ENCODE measurements around the gene AHNAK. TPM values are rescaled to one million over a fixed set of nuclear protein-coding genes. Genes with fewer than 3 reads are reported as not detected.

Gene AHNAK
- total and polyA plus RNA-seq, 2 donors (not counting 1 experiment from before 2014, with no cell fraction given), result 220 to 762 TPM

GRCh38 chr11:62427630-62428233 lies 118.9 kb downstream of the AHNAK start:
- Histone ChIP-seq H2AFZ (ENCODE audit: low read length) (no peak overlapping the region), H3K9ac (ENCODE audit: insufficient read depth, low read length) (no peak overlapping the region), H3K9me3 (ENCODE audit: control insufficient read depth, insufficient read depth, low read depth, low read length) (no peaks in the 10 kb centered on the region), H3K79me2 (ENCODE audit: control insufficient read depth, insufficient read depth, low read length) (no peaks in the 10 kb centered on the region), H3K4me1 (ENCODE audit: control insufficient read depth, extremely low read depth, insufficient read depth, low read length) (peaks cover 18% of the 10 kb centered on the region), H3K4me3 (replicated peaks in 1 of 4; ENCODE audit: control extremely low read depth in 1 of 4, insufficient read depth in 1 of 4, low read depth in 3 of 4, low read length in 4 of 4) (no peak overlapping the region), H3K4me2 (ENCODE audit: extremely low read depth, insufficient read depth, low read length) (no peak overlapping the region), H3K27me3 (ENCODE audit: control insufficient read depth, insufficient read depth, low read length) (no peaks in the 10 kb centered on the region), H3K36me3 (ENCODE audit: control insufficient read depth, insufficient read depth, low read length) (no peaks in the 10 kb centered on the region), H3K27ac (ENCODE audit: insufficient read depth, low read length) (peak overlapping the region; percentile 8), H4K20me1 (ENCODE audit: control insufficient read depth, extremely low read depth, insufficient read depth, low read length) (no peaks in the 10 kb centered on the region)
- DNase-seq (ENCODE audit: low read depth in 2 of 2), result peak; percentile 39 to 74
- no peak for TF ChIP-seq EZH2 (IDR thresholded peaks at IDR 0.05; ENCODE audit: low read length, missing control alignments)
- TF ChIP-seq CTCF (conservative IDR thresholded peaks at IDR 0.05 in 1 of 2, IDR thresholded peaks at IDR 0.05 in 1 of 2; ENCODE audit: low read depth in 1 of 2, low read length in 2 of 2), result no peak

- Histone ChIP-seq H3K79me2 (ENCODE audit: control insufficient read depth, insufficient read depth, low read length) (no peaks in the 10 kb centered on the region), H4K20me1 (ENCODE audit: control insufficient read depth, extremely low read depth, insufficient read depth, low read length) (no peaks in the 10 kb centered on the region), H3K36me3 (ENCODE audit: control insufficient read depth, insufficient read depth, low read length) (no peaks in the 10 kb centered on the region), H3K9ac (ENCODE audit: insufficient read depth, low read length) (no peak overlapping the region), H3K27ac (ENCODE audit: insufficient read depth, low read length) (no peak overlapping the region), H2AFZ (ENCODE audit: low read length) (no peak overlapping the region), H3K9me3 (ENCODE audit: control insufficient read depth, insufficient read depth, low read depth, low read length) (no peaks in the 10 kb centered on the region), H3K4me2 (ENCODE audit: extremely low read depth, insufficient read depth, low read length) (no peak overlapping the region), H3K4me3 (replicated peaks in 1 of 4; ENCODE audit: control extremely low read depth in 1 of 4, insufficient read depth in 1 of 4, low read depth in 3 of 4, low read length in 4 of 4) (no peak overlapping the region), H3K4me1 (ENCODE audit: control insufficient read depth, extremely low read depth, insufficient read depth, low read length) (peaks cover 4% of the 10 kb centered on the region), H3K27me3 (ENCODE audit: control insufficient read depth, insufficient read depth, low read length) (no peaks in the 10 kb centered on the region)
- TF ChIP-seq CTCF (conservative IDR thresholded peaks at IDR 0.05 in 1 of 2, IDR thresholded peaks at IDR 0.05 in 1 of 2; ENCODE audit: low read depth in 1 of 2, low read length in 2 of 2) (no peak), EZH2 (IDR thresholded peaks at IDR 0.05; ENCODE audit: low read length, missing control alignments) (no peak)
- no peak for DNase-seq (ENCODE audit: low read depth in 2 of 2)
These were observed 123.6 kb downstream of the AHNAK start for GRCh38 chr11:62423012-62423411.

GRCh38 chr11:62421996-62422395 lies 124.6 kb downstream of the AHNAK start:
- no peak for DNase-seq (ENCODE audit: low read depth in 2 of 2)
- TF ChIP-seq EZH2 (IDR thresholded peaks at IDR 0.05; ENCODE audit: low read length, missing control alignments) (no peak), CTCF (conservative IDR thresholded peaks at IDR 0.05 in 1 of 2, IDR thresholded peaks at IDR 0.05 in 1 of 2; ENCODE audit: low read depth in 1 of 2, low read length in 2 of 2) (no peak)
- no peak overlapping the region for H2AFZ ChIP-seq (ENCODE audit: low read length)
- no peaks in the 10 kb centered on the region for H3K9me3 ChIP-seq (ENCODE audit: control insufficient read depth, insufficient read depth, low read depth, low read length)
- H3K79me2 ChIP-seq (ENCODE audit: control insufficient read depth, insufficient read depth, low read length), result no peaks in the 10 kb centered on the region
- H3K9ac ChIP-seq (ENCODE audit: insufficient read depth, low read length), result no peak overlapping the region
- H3K4me3 ChIP-seq (replicated peaks in 1 of 4; ENCODE audit: control extremely low read depth in 1 of 4, insufficient read depth in 1 of 4, low read depth in 3 of 4, low read length in 4 of 4), result no peak overlapping the region
- no peaks in the 10 kb centered on the region for H3K36me3 ChIP-seq (ENCODE audit: control insufficient read depth, insufficient read depth, low read length)
- no peak overlapping the region for H3K4me2 ChIP-seq (ENCODE audit: extremely low read depth, insufficient read depth, low read length)
- no peaks in the 10 kb centered on the region for H4K20me1 ChIP-seq (ENCODE audit: control insufficient read depth, extremely low read depth, insufficient read depth, low read length)
- H3K27ac ChIP-seq (ENCODE audit: insufficient read depth, low read length), result no peak overlapping the region
- H3K27me3 ChIP-seq (ENCODE audit: control insufficient read depth, insufficient read depth, low read length), result no peaks in the 10 kb centered on the region
- no peaks in the 10 kb centered on the region for H3K4me1 ChIP-seq (ENCODE audit: control insufficient read depth, extremely low read depth, insufficient read depth, low read length)

Data from fibroblast of lung (primary cell).